HG03025 (cell line): ENCODE results near the gene GRAMD1B.

Experiments
- ATAC-seq: cut with Tn5 transposase; IDR thresholded peaks from one replicate; pipeline ENCODE4 v1.9.1; 2021; ENCODE audit warnings: mild to moderate bottlenecking, moderate library complexity; ENCODE audit not compliant: unreplicated experiment, low FRiP score

Gene GRAMD1B

DNA sequence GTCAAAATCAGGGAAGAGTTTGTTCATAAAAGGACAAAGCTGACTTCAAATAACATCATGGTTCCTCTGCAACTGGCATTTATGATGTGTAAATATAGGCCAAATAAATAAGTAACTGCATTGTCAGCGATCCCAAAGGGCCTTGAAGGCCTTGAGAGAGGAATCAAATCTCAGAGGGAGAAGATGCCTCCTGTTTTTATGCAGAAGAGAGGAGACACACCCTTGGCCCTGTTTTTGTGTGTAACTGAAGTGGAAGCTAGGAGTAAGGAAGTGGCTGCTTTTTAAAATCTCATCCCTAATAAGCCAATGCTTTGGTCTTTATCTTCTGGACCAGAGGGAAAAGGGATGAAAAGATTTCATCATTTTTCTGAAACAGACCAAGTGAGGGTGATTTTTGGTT, 240.0 kb downstream of the GRAMD1B start:
- no peak for ATAC-seq

GRCh38 chr11:123671534-123671933, 241.5 kb downstream of the GRAMD1B start:
- ATAC-seq = no peak

DNA sequence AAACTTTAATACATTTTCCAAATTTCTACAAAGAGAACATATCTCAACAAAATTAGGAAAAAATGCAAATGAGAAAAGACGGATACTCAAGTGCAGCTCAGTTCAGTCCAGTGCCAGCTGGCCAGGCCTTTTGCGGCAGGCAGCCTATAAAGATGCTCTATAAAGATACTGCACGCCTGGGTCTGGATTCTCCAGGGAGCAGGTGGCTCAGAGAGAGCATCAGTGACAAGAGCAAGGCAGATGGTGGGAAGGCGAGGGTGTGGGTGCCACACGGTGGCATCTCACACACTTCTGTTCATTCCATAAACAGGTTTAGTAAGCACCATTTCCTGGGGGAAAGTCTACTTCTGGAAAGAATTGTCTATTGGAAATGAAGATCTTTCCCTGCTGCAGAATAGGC, 242.5 kb downstream of the GRAMD1B start:
- ATAC-seq = no peak

DNA sequence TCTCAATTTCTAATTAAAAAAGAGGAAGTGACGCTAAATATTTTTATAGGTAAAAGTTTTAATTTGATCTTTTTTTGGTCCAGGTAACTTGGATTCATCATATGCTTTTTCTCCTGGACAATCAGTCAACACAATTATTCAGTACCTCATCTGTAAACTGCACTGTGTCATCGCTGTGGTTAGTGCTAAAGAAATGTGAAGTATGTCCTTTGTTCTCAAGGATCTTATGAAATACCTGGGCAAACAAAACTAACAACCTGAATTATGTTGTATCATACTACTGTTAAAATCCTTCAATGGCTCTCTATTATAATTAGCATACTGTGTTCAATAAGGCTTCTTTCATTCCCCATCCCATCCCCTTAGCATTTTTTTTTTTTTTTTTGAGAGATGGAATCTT, 244.2 kb downstream of the GRAMD1B start:
- no peak for ATAC-seq
